ENCODE data around the gene ADAR. TPM values are rescaled to one million over a fixed set of nuclear protein-coding genes. Genes with fewer than 3 reads are reported as not detected.

ADAR gene
- total RNA-seq, 1 donor from 2014 or later, result 301 TPM

DNA sequence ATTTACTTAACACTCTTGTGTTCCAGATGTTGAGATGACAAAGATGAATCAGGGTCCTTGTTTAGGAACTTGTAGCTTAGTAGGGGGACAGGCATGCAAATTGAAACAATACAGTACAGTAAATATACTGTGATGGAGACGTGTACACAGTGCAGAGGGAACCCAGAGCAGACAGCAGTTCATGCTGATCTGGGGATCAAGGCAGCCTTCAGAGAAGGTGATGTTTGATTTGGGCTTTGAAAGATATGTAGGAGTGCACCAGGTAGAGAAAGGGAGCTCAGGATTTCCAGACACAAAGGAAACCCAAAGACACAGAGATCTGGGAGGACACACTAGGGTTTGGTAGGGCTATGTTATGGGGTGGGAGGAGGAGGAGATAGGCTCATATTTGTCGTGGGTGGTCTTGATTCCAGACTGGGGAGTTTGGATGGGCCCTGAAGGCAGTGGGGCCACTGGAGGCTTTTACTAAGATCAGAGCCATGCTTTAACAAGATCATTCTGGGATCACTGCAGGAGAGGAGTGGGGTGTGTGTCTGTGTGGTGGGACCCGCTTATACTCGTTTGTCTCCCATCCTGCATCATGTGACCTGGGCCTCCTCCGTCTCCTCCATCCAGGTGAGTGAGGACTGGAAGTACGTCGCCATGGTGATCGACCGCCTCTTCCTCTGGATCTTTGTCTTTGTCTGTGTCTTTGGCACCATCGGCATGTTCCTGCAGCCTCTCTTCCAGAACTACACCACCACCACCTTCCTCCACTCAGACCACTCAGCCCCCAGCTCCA is 32.6 kb downstream of the ADAR start:
- DNase-seq (ENCODE audit: low spot score), result no peak
- no peaks in the 10 kb centered on the region for H3K9me3 Mint-ChIP-seq
- no peak overlapping the region for H3K27ac Mint-ChIP-seq
- intact Hi-C loops (cut with micrococcal nuclease), result no loop called here
- H3K4me3 Mint-ChIP-seq, result no peak overlapping the region
- H3K4me1 Mint-ChIP-seq (ENCODE audit: low read depth), result no peaks in the 10 kb centered on the region
- H3K27me3 Mint-ChIP-seq (ENCODE audit: insufficient read depth), result peaks cover 1% of the 10 kb centered on the region
- H3K36me3 Mint-ChIP-seq (ENCODE audit: low read depth), result peaks cover 18% of the 10 kb centered on the region

GRCh38 chr1:154574716-154575115 is 33.3 kb downstream of the ADAR start:
- H3K27ac Mint-ChIP-seq, result no peak overlapping the region
- H3K4me1 Mint-ChIP-seq (ENCODE audit: low read depth), result no peaks in the 10 kb centered on the region
- no peak for DNase-seq (ENCODE audit: low spot score)
- H3K36me3 Mint-ChIP-seq (ENCODE audit: low read depth), result peaks cover 15% of the 10 kb centered on the region
- no peak overlapping the region for H3K4me3 Mint-ChIP-seq
- H3K27me3 Mint-ChIP-seq (ENCODE audit: insufficient read depth), result peaks cover 4% of the 10 kb centered on the region
- H3K9me3 Mint-ChIP-seq, result no peaks in the 10 kb centered on the region
- intact Hi-C loops (cut with micrococcal nuclease), result no loop called here

GRCh38 chr1:154573168-154573510 is 34.8 kb downstream of the ADAR start:
- DNase-seq (ENCODE audit: low spot score), result no peak
- H3K27ac Mint-ChIP-seq, result peak overlapping the region; percentile 7
- intact Hi-C loops (cut with micrococcal nuclease), result no loop called here
- no peak overlapping the region for H3K4me3 Mint-ChIP-seq
- H3K27me3 Mint-ChIP-seq (ENCODE audit: insufficient read depth), result peaks cover 11% of the 10 kb centered on the region
- peaks cover 7% of the 10 kb centered on the region for H3K36me3 Mint-ChIP-seq (ENCODE audit: low read depth)
- H3K4me1 Mint-ChIP-seq (ENCODE audit: low read depth), result peaks cover under 1% of the 10 kb centered on the region
- H3K9me3 Mint-ChIP-seq, result no peaks in the 10 kb centered on the region

GRCh38 chr1:154572468-154573167 is 35.4 kb downstream of the ADAR start:
- Mint-ChIP-seq H3K9me3 (no peaks in the 10 kb centered on the region), H3K27ac (no peak overlapping the region), H3K4me1 (ENCODE audit: low read depth) (peaks cover 5% of the 10 kb centered on the region), H3K4me3 (no peak overlapping the region), H3K27me3 (ENCODE audit: insufficient read depth) (peaks cover 12% of the 10 kb centered on the region), H3K36me3 (ENCODE audit: low read depth) (peaks cover 4% of the 10 kb centered on the region)
- intact Hi-C loops (cut with micrococcal nuclease), result no loop called here
- no peak for DNase-seq (ENCODE audit: low spot score)

GRCh38 chr1:154571964-154572288 is 36.1 kb downstream of the ADAR start:
- no peak overlapping the region for H3K4me3 Mint-ChIP-seq
- intact Hi-C loops (cut with micrococcal nuclease), result no loop called here

GRCh38 chr1:154571244-154571963 is 36.6 kb downstream of the ADAR start:
- intact Hi-C loops (cut with micrococcal nuclease), result no loop called here
- no peaks in the 10 kb centered on the region for H3K9me3 Mint-ChIP-seq
- H3K36me3 Mint-ChIP-seq (ENCODE audit: low read depth), result peaks cover 4% of the 10 kb centered on the region
- H3K4me1 Mint-ChIP-seq (ENCODE audit: low read depth), result peaks cover 10% of the 10 kb centered on the region
- no peak overlapping the region for H3K4me3 Mint-ChIP-seq
- peaks cover 23% of the 10 kb centered on the region for H3K27me3 Mint-ChIP-seq (ENCODE audit: insufficient read depth)
- no peak overlapping the region for H3K27ac Mint-ChIP-seq
- DNase-seq (ENCODE audit: low spot score), result no peak

More at GRCh38 chr1:154571964-154572288, 36.1 kb downstream of the ADAR start:
- peaks cover 4% of the 10 kb centered on the region for H3K36me3 Mint-ChIP-seq (ENCODE audit: low read depth)
- H3K27me3 Mint-ChIP-seq (ENCODE audit: insufficient read depth), result peaks cover 18% of the 10 kb centered on the region
- H3K9me3 Mint-ChIP-seq, result no peaks in the 10 kb centered on the region
- peaks cover 10% of the 10 kb centered on the region for H3K4me1 Mint-ChIP-seq (ENCODE audit: low read depth)
- no peak overlapping the region for H3K27ac Mint-ChIP-seq
- no peak for DNase-seq (ENCODE audit: low spot score)

DNA sequence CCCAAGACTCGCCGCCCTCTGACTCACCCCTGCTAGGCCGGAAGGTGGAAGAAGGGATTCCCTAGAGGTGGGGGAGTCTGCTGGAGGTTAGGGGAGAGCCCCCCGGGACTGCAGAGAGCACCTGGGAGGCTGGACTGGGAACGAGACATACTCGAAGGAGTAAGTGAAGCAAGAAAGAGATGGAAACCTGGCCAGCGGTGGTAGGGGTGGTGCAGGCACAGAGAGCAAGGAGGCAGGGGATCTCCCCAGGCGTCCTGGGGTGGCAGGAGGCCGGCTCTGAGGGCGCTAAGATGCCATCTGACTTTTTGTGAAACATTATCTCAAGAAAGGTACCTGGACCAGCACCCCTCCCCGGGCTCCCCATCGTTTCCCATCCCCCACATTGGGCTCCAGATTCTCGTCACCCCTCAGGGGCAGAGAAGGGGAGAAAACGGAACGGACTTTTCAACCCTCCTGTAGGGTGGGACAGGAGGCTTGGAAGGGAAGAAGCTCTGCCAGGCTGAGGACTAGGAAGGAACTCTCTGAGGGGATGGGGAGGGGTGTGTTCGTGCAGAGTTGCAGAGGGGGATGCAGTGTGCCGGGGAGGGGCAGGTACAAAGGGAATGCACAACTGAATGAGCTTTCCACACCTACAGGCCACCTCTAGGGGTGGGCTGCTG is 39.7 kb downstream of the ADAR start:
- DNase-seq (ENCODE audit: low spot score), result no peak
- H3K4me3 Mint-ChIP-seq, result no peak overlapping the region
- H3K36me3 Mint-ChIP-seq (ENCODE audit: low read depth), result no peaks in the 10 kb centered on the region
- H3K4me1 Mint-ChIP-seq (ENCODE audit: low read depth), result peaks cover 10% of the 10 kb centered on the region
- H3K27ac Mint-ChIP-seq, result no peak overlapping the region
- H3K9me3 Mint-ChIP-seq, result no peaks in the 10 kb centered on the region
- intact Hi-C loops (cut with micrococcal nuclease), result loop anchor here (1.0 to 2.0 kb wide), 2 partner anchors 9 to 41 kb away; partner anchors contain the start of gene ADAR
- H3K27me3 Mint-ChIP-seq (ENCODE audit: insufficient read depth), result peaks cover 37% of the 10 kb centered on the region

GRCh38 chr1:154567386-154568156 is 40.4 kb downstream of the ADAR start, which contains the start of gene CHRNB2:
Gene CHRNB2 (plus strand): TSS chr1:154567778. CDS start chr1:154568045, 267 bp downstream.
- H3K4me3 Mint-ChIP-seq, result no peak within 1 kb of the TSS

DNA sequence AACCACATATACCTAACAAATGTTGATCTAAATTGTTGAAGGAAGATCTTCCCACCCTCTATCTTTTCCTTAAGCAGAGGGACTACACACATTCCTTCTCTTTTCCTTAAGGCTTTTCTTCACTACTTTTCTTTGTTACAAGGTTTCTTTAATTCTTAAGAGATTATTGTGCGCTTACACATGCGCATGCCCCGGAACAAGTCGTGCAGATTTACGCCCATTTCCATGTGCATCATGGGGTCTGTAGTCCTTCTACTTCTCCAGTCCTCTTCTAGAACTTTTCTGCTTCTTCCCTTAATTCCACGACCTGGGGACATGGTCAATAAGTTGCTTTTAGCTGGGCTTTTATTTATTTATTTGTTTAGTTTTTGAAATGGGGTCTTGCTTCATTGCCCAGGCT is 42.1 kb downstream of the ADAR start:
- peaks cover 10% of the 10 kb centered on the region for H3K4me1 Mint-ChIP-seq (ENCODE audit: low read depth)
- peaks cover 35% of the 10 kb centered on the region for H3K27me3 Mint-ChIP-seq (ENCODE audit: insufficient read depth)
- intact Hi-C loops (cut with micrococcal nuclease), result no loop called here
- no peak for DNase-seq (ENCODE audit: low spot score)
- no peaks in the 10 kb centered on the region for H3K9me3 Mint-ChIP-seq
- H3K27ac Mint-ChIP-seq, result no peak overlapping the region
- H3K36me3 Mint-ChIP-seq (ENCODE audit: low read depth), result no peaks in the 10 kb centered on the region
- no peak overlapping the region for H3K4me3 Mint-ChIP-seq

More at GRCh38 chr1:154567386-154568156, 40.4 kb downstream of the ADAR start, which contains the start of gene CHRNB2:
- Mint-ChIP-seq H3K27ac (peak within 1 kb of the TSS; percentile 47), H3K9me3 (no peaks in the 10 kb centered on the region), H3K27me3 (ENCODE audit: insufficient read depth) (peaks cover 37% of the 10 kb centered on the region), H3K36me3 (ENCODE audit: low read depth) (no peaks in the 10 kb centered on the region), H3K4me1 (ENCODE audit: low read depth) (peaks cover 10% of the 10 kb centered on the region)
- intact Hi-C loops (cut with micrococcal nuclease), result loop anchor here (1.0 to 2.0 kb wide), 2 partner anchors 8 to 41 kb away; partner anchors contain the start of gene ADAR
- peak; percentile 79 for DNase-seq (ENCODE audit: low spot score)

GRCh38 chr1:154559466-154560044 is 48.4 kb downstream of the ADAR start:
- H3K36me3 Mint-ChIP-seq (ENCODE audit: low read depth), result peaks cover 25% of the 10 kb centered on the region
- peak overlapping the region; percentile 95 for H3K4me3 Mint-ChIP-seq
- no peaks in the 10 kb centered on the region for H3K9me3 Mint-ChIP-seq
- intact Hi-C loops (cut with micrococcal nuclease), result loop anchor here (1.0 to 5.0 kb wide), 18 partner anchors 9 to 581 kb away; partner anchors contain the start of genes DPM3, EFNA4, IL6R and KCNN3
- peaks cover 48% of the 10 kb centered on the region for H3K4me1 Mint-ChIP-seq (ENCODE audit: low read depth)
- H3K27me3 Mint-ChIP-seq (ENCODE audit: insufficient read depth), result no peaks in the 10 kb centered on the region
- H3K27ac Mint-ChIP-seq, result peak overlapping the region; percentile 92
- peak; percentile 78 for DNase-seq (ENCODE audit: low spot score)

DNA sequence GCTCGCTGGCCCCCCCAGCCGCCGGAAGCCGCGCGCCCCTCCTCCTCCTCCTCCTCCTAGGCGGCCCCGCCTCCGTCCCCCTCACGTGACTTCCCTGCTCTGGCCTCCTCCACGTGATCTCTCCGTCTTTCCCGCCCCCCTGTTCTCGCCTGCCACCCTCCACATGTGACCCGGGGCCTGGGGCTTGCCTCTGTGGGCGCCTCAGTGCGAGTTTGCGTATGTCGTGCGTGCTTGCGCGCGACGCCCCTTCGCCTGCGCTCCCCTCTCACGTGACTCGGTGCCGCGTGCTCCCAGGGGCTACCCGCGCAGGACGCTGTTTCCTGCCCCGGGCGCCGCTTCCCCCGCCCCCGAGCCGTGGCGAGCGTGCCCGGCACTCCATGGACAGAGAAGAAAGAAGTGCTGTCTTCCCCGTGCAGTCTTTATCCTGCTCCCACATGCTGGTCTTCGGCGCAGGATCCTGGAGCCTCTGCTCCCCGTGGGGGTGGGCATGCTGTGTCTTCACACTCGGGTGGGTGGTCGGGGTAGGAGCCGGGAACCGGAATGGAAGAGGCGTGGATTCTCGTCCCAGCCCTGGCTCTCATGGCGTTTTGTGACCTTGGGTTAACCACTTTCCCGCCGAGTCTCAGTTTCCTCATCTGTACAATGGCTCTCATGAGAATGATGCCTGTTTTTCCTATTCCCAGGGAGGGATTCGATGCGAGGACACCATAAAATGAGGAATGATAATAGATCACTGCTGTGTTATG is 49.1 kb downstream of the ADAR start:
- Mint-ChIP-seq H3K9me3 (no peaks in the 10 kb centered on the region), H3K4me1 (ENCODE audit: low read depth) (peaks cover 49% of the 10 kb centered on the region), H3K4me3 (peak overlapping the region; percentile 95), H3K36me3 (ENCODE audit: low read depth) (peaks cover 30% of the 10 kb centered on the region), H3K27ac (peak overlapping the region; percentile 92), H3K27me3 (ENCODE audit: insufficient read depth) (no peaks in the 10 kb centered on the region)
- DNase-seq (ENCODE audit: low spot score), result peak; percentile 99
- intact Hi-C loops (cut with micrococcal nuclease), result loop anchor here (1.0 to 5.0 kb wide), 20 partner anchors 9 to 581 kb away; partner anchors contain the start of genes CKS1B, DPM3, EFNA4 and FLAD1

Measured in activated T-helper 1 cell treated with anti-CD3 and anti-CD28 coated beads, Interleukin-12 subunit alpha, Interleukin-12 subunit beta, Interleukin-2, Interleukin-4 antibody, amounts not matched to agents 30 ng/mL and 10 ng/mL and 1 ng/mL, durations not matched to agents 14 hours and 24 hours and 36 hours (primary cell).